Bronchial epithelial cell (primary cell): ENCODE results near the gene B3GALT6. TPM values are rescaled to one million over a fixed set of nuclear protein-coding genes. Genes with fewer than 3 reads are reported as not detected.
A peak's percentile ranks its signal among the peaks of the same experiment; 100 is the strongest.

ENCODE experiments used
- DNase-seq: peaks from one replicate; pipeline ENCODE4 v3.0.0-alpha.2; 2010; ENCODE audit warnings: low read depth
- FAIRE-seq: peaks from 2 replicates; lab custom pipeline; 2011; peaks lifted over from hg19 to GRCh38; lab: Jason Lieb, UNC
- H3K27me3 ChIP-seq: 2 replicates; pipeline ENCODE4 v1.5.1; 2011; ENCODE audit warnings: low read length; ENCODE audit not compliant: control insufficient read depth, insufficient read depth
- H3K36me3 ChIP-seq: 2 replicates; pipeline ENCODE4 v1.5.1; 2011; ENCODE audit warnings: low read length; ENCODE audit not compliant: control insufficient read depth, insufficient read depth
- H3K4me3 ChIP-seq: 2 replicates; pipeline ENCODE4 v1.5.1; 2011; ENCODE audit warnings: mild to moderate bottlenecking, low read depth, low read length, control low read depth
- CTCF ChIP-seq: IDR thresholded peaks from 2 replicates; pipeline ENCODE4 v1.5.1; 2011; ENCODE audit warnings: mild to moderate bottlenecking, moderate library complexity, low read length, control low read depth, inconsistent platforms; ENCODE audit not compliant: insufficient read depth, severe bottlenecking
- total RNA-seq: library from RNA; depleted of rRNA; stranded (reverse); fragments of >200 nt; gene quantifications from 2 replicates; pipeline ENCODE4 v1.2.1, GENCODE V29; 2014

Gene B3GALT6
- total RNA-seq, 1 donor from 2014 or later, result 24.5 TPM

DNA sequence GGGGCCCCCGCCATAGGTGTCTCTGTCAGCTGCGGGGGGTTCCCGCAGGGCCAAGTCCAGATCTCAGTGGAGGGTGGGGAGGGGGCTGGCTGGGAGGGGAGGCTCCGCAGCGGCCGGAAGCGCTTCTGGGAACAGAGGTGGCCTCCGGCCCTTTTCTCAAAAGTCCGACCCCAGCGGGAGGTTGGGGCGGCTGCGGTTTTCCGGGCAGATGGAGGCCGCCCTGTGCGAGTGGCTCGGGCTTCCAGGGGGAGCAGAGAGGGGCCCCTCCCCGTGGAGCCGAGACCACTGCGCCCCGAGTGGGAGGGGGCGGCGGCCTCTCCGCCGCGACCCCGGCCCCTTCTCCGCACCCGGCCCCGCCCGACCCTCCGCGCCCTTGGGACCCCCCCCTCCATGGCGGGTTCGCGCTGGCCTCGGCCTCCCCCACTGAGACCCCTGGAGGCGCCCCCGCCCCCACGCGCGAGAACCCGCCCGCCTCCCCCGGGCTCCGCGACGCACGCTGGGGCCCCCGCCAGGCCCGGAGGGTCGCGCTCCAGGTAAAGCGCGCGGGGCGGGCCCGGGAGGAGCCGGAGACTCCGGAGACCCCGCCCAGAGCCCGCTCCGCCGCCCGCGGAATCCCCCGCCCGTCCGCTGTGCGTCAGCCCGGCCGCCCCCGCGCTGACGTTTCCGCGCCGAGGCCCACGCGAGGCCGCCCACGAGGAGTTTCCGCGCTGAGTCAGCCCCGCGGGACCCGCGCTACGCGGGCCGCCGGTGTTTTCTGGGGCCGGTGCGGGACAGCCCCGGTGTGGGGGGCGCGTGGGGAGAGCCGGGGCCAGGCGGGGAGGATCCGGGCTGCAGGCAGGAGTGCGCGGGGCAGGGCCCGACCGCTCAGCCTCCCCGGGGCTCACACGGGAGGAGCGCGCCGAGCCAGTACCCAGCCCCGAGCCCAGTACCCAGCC, 30.9 kb upstream of the B3GALT6 start:
- DNase-seq (peak; percentile 21), FAIRE-seq (no peak)
- peak overlapping the region; percentile 30 for H3K4me3 ChIP-seq
- TF ChIP-seq CTCF, result no peak
- H3K36me3 ChIP-seq, result no peaks in the 10 kb centered on the region
- peaks cover 4% of the 10 kb centered on the region for H3K27me3 ChIP-seq

DNA sequence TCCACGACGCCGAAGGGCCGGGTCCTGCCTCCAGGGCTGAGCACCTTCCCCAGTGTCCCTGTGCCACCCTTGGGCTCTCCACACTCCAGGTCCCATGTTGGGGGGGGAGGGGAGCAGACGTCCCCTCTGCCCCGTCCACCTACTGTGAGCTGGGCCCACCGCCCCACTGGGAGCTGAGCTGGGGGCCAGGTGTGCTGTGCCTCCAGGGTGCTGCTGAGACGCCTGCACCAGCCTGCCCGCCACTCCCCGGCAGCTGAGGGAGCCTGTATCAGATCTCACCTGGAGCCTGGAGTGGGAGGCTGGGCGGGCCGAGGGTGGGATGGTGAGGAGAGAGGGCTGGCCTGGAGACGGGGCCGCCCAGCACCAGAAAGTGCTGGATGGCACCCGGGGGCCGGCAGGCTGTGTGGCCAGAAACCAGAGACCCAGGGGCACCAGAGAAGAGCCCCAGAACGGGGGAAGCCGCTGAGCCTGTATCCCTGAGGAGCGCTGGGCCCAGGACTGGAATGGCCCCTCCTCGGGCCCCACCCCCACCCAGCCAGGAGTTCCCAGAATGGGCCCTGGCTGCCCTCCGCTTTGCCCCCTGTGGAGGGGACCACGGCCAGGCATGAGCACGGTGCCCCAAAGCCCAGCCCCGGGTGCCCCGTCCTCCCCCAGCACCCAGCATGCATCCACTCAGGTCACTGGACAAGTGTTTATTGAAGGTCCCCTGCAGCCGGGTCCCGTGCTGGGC, 29.0 kb upstream of the B3GALT6 start:
- Histone ChIP-seq H3K27me3 (peaks cover 4% of the 10 kb centered on the region), H3K36me3 (no peaks in the 10 kb centered on the region), H3K4me3 (peak overlapping the region; percentile 28)
- FAIRE-seq (no peak), DNase-seq (peak; percentile 41)
- no peak for TF ChIP-seq CTCF

DNA sequence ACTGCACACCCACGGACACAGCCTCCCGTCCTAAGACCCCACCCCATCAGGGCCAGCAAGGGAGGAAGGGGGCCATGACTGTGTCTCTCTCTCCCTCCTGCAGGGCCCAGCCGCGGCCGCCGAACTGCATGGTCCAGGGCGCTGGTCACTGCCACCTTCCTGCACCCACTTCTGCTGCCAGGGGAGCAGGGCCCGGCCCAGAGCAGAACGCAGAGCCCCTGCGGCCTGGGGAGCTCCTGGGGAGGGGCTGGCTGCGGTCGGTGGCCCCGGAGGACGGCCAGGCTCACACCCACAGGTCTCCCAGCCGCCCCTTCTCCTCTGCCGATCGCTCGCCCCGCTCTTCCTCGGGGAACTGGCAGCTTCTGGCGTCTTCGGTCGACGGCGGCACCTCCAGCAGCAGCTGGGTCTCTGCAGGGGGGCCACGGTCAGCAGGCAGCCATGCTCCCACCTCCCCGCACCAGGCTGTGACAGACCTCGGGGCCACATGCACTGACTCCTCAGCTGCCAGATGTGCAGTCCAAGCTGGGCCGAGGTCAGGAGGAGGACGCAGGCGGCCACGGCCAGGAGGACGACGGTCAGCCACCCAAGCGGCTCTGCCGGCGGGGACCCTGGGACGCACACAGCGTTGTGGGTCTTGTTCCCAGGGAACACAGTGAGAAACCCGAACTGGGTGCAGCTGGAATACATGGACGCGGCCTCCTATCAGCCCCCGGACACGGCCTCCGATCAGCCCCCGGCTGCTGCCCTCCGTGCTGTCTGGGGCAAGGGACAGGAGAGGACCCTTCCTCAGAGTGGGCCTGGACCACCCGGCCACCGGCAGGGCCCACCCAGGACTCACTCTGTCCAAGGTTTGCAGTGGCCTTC, 28.2 kb upstream of the B3GALT6 start:
- no peak for DNase-seq
- no peak for FAIRE-seq
- H3K36me3 ChIP-seq, result no peaks in the 10 kb centered on the region
- TF ChIP-seq CTCF, result no peak
- no peak overlapping the region for H3K4me3 ChIP-seq
- H3K27me3 ChIP-seq, result peaks cover 4% of the 10 kb centered on the region

DNA sequence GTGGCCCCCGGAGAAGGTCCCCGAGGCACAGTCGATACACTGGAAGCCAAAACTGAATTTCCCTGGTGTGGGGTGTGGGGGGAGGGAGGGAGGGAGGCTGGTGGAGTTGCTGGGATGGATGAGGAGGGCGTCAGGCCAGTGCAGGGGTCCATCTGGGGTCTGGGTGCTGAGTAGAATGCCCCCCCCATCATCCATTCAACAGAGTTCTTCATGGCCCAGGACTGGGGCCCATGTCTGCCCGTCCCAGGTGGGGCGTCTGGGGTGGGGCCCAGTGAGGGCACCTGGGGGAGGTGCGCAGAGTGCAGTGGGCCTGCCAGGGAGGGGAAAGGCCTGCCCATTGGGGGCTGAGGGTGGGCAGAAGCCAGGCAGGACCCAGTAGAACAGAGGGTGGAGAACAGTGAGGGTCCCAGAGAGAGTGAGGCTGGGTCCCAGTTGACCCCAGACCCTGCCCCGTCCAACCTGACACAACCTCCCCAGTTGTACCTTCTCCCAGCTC, 27.6 kb upstream of the B3GALT6 start:
- H3K27me3 ChIP-seq, result peaks cover 2% of the 10 kb centered on the region

More for the DNA sequence above, 27.6 kb upstream of the B3GALT6 start:
- no peak for TF ChIP-seq CTCF
- DNase-seq (no peak), FAIRE-seq (no peak)
- Histone ChIP-seq H3K36me3 (no peaks in the 10 kb centered on the region), H3K4me3 (no peak overlapping the region)
